AG04449 (cell line): ENCODE measurements around the gene CGREF1.
"Not testable (repeated sequence)": the region's sequence is repeated elsewhere in the genome, so short reads cannot be mapped to it uniquely, and the experiment has no call there.

ENCODE experiments used
- CTCF ChIA-PET: fragments of 350-600 bp; formaldehyde crosslinking; extraction: SDS; loops from one replicate; lab custom pipeline; 2021; ENCODE audit warnings: antibody characterized with exemption; lab: Yijun Ruan, JAX
- POLR2A ChIA-PET: fragments of 400-600, 350-600 bp; formaldehyde crosslinking; extraction: SDS; loops from one replicate; lab custom pipeline; 2020; ENCODE audit warnings: antibody characterized with exemption, inconsistent platforms; lab: Yijun Ruan, JAX
- DNase-seq: peaks from one replicate; pipeline ENCODE4 v3.0.0-alpha.2; 2010; ENCODE audit warnings: low read depth, low spot score
- H3K4me3 ChIP-seq: 2 replicates; pipeline ENCODE4 v1.5.1; 2011; ENCODE audit warnings: low read depth, mild to moderate bottlenecking, control low read depth, low read length
- CTCF ChIP-seq: IDR thresholded peaks from one replicate; pipeline ENCODE4 v1.5.1; 2011; ENCODE audit warnings: mild to moderate bottlenecking, moderate library complexity, low read length, control low read depth, inconsistent platforms; ENCODE audit not compliant: insufficient read depth; ENCODE audit errors: missing control alignments

Gene CGREF1

GRCh38 chr2:27080140-27080469 lies 38.8 kb downstream of the CGREF1 start:
- CTCF ChIA-PET: interaction anchor here (1.0 to 2.9 kb wide), 11 partner anchors 11 to 201 kb away, joined by 3 to 13 read pairs (median 4); no protein-coding TSS in a partner anchor
- no peak for TF ChIP-seq CTCF
- H3K4me3 ChIP-seq: peak overlapping the region; percentile 95
- DNase-seq: no peak
- POLR2A ChIA-PET: interaction anchor here (2.7 to 4.6 kb wide), 2 partner anchors 8 to 29 kb away, joined by 26 to 28 read pairs; partner anchors contain the start of genes AGBL5 and OST4

- ChIA-PET POLR2A (interaction anchor here (0.9 to 2.7 kb wide), 3 partner anchors 15 to 39 kb away, joined by 3 to 26 read pairs (median 8); partner anchors contain the start of gene AGBL5), CTCF (interaction anchor here (0.8 to 2.9 kb wide), 18 partner anchors 8 to 233 kb away, joined by 3 to 13 read pairs (median 4); partner anchors contain the start of genes AGBL5 and KHK)
- H3K4me3 ChIP-seq: peak overlapping the region; percentile 95
- no peak for TF ChIP-seq CTCF
- DNase-seq: no peak
These were observed 39.4 kb downstream of the CGREF1 start for GRCh38 chr2:27079233-27080139.

- ChIA-PET CTCF (interaction anchor here (0.8 to 2.9 kb wide), 12 partner anchors 9 to 233 kb away, joined by 3 to 13 read pairs (median 4); partner anchors contain the start of genes AGBL5 and KHK), POLR2A (interaction anchor here (0.6 to 2.7 kb wide), 8 partner anchors 10 to 139 kb away, joined by 3 to 26 read pairs (median 4); partner anchors contain the start of gene AGBL5)
- TF ChIP-seq CTCF: peak; percentile 8
- DNase-seq: peak; percentile 83
- peak within 1 kb of the TSS; percentile 95 for H3K4me3 ChIP-seq
These were observed 40.4 kb downstream of the CGREF1 start, which contains the start of gene EMILIN1 for GRCh38 chr2:27078267-27079194. Gene EMILIN1 (plus strand): TSS chr2:27078615. CDS start chr2:27079066, 451 bp downstream.

GRCh38 chr2:27077231-27077630 lies 41.7 kb downstream of the CGREF1 start:
- POLR2A ChIA-PET: interaction anchor here (0.8 to 1.0 kb wide), 2 partner anchors 8 to 26 kb away, joined by 3 read pairs; no protein-coding TSS in a partner anchor
- CTCF ChIA-PET: interaction anchor here (1.0 to 2.7 kb wide), 3 partner anchors 8 to 61 kb away, joined by 3 to 12 read pairs (median 11); partner anchors contain the start of gene KHK
- no peak for TF ChIP-seq CTCF

GRCh38 chr2:27076323-27076722 lies 42.6 kb downstream of the CGREF1 start:
- POLR2A ChIA-PET: interaction anchor here (0.6 to 1.0 kb wide), 2 partner anchors 9 to 15 kb away, joined by 3 read pairs; no protein-coding TSS in a partner anchor
- no peak for TF ChIP-seq CTCF
- CTCF ChIA-PET: interaction anchor here (1.0 kb wide), 2 partner anchors 9 to 189 kb away, joined by 3 read pairs; no protein-coding TSS in a partner anchor
- no peak overlapping the region for H3K4me3 ChIP-seq
- no peak for DNase-seq

More at GRCh38 chr2:27077231-27077630, 41.7 kb downstream of the CGREF1 start:
- no peak overlapping the region for H3K4me3 ChIP-seq
- DNase-seq: no peak

- H3K4me3 ChIP-seq, DNase-seq, POLR2A ChIA-PET: not testable (repeated sequence)
- CTCF ChIA-PET: interaction anchor here (4.2 kb wide), 1 partner anchor 10 kb away, joined by 40 read pairs; the partner anchor contains the start of gene KHK
These were observed 43.4 kb downstream of the CGREF1 start for GRCh38 chr2:27075566-27075871.
